ENCODE data around the gene ANO5. TPM values are rescaled to one million over a fixed set of nuclear protein-coding genes. Genes with fewer than 3 reads are reported as not detected.

ANO5 gene
- total RNA-seq, 2 donors from 2014 or later: 7.5 to 8.2 TPM

Other genes with a start within 250 kb of the ANO5 start
- not detected for gene SLC17A6, start 145.3 kb downstream of the ANO5 start, total RNA-seq

Data from colonic mucosa (tissue), 2 donors.